CD14-positive monocyte (primary cell): ENCODE measurements around the gene GPC5. TPM values are rescaled to one million over a fixed set of nuclear protein-coding genes. Genes with fewer than 3 reads are reported as not detected.

Experiments used
- DNase-seq, 3 donors: peaks; one replicate each; pipeline ENCODE4 v3.0.0-alpha.2; 2011 to 2022
- H2AFZ ChIP-seq: 2 replicates; pipeline ENCODE4 v1.6.0; 2012; ENCODE audit warnings: mild to moderate bottlenecking, low read depth, low read length, inconsistent platforms; ENCODE audit not compliant: insufficient read depth, poor library complexity, severe bottlenecking
- H3K27ac ChIP-seq, 2 donors: 1 replicate in 1 of 2; 2 replicates in 1 of 2; pipeline ENCODE4 v1.5.1; 2012 to 2013; ENCODE audit warnings: low read length in 2 of 2, control low read depth in 1 of 2, inconsistent platforms in 1 of 2, low read depth in 1 of 2, mild to moderate bottlenecking in 1 of 2
- H3K27me3 ChIP-seq, 2 donors: one replicate each; pipeline versions ENCODE4 v1.6.0 to v1.6.1; 2011 to 2013; ENCODE audit warnings: low read length in 2 of 2; ENCODE audit not compliant: control insufficient read depth in 2 of 2, insufficient read depth in 2 of 2
- H3K36me3 ChIP-seq, 2 donors: replicated peaks in 1 of 2; 1 replicate in 1 of 2; 2 replicates in 1 of 2; pipeline versions ENCODE4 v1.5.1 to v1.6.1; 2012 to 2013; ENCODE audit warnings: low read length in 2 of 2, control low read depth in 1 of 2, inconsistent platforms in 1 of 2, mild to moderate bottlenecking in 1 of 2; ENCODE audit not compliant: insufficient read depth in 2 of 2, control insufficient read depth in 1 of 2
- H3K4me1 ChIP-seq, 2 donors: 1 replicate in 1 of 2; 2 replicates in 1 of 2; pipeline versions ENCODE4 v1.5.1 to v1.6.1; 2012 to 2013; ENCODE audit warnings: low read length in 2 of 2, control low read depth in 1 of 2, inconsistent platforms in 1 of 2, mild to moderate bottlenecking in 1 of 2, moderate library complexity in 1 of 2; ENCODE audit not compliant: insufficient read depth in 2 of 2, control insufficient read depth in 1 of 2
- H3K4me2 ChIP-seq: replicated peaks from 2 replicates; pipeline ENCODE3; 2012; ENCODE audit warnings: low read length, moderate library complexity, mild to moderate bottlenecking; ENCODE audit not compliant: poor library complexity, severe bottlenecking; ENCODE audit errors: extremely low read depth
- H3K4me3 ChIP-seq, 3 experiments: fragments of 200-600 bp in 1 of 3; sonication (generic) in 1 of 3; replicated peaks in 1 of 3; 1 replicate in 2 of 3; 2 replicates in 1 of 3; pipeline ENCODE4 v1.5.1; 2011 to 2013; ENCODE audit warnings: low read length in 3 of 3, mild to moderate bottlenecking in 3 of 3, control low read depth in 2 of 3, low read depth in 2 of 3, inconsistent platforms in 1 of 3, moderate library complexity in 1 of 3
- H3K79me2 ChIP-seq: 2 replicates; pipeline ENCODE4 v1.6.0; 2012; ENCODE audit warnings: mild to moderate bottlenecking, control low read depth, inconsistent platforms, low read length, moderate library complexity; ENCODE audit not compliant: insufficient read depth
- H3K9ac ChIP-seq: 2 replicates; pipeline ENCODE4 v1.6.0; 2017; ENCODE audit warnings: low read length, mild to moderate bottlenecking; ENCODE audit not compliant: insufficient read depth, poor library complexity, severe bottlenecking
- H3K9me3 ChIP-seq, 2 donors: replicated peaks in 1 of 2; 1 replicate in 1 of 2; 2 replicates in 1 of 2; pipeline versions ENCODE4 v1.5.1 to v1.6.1; 2012 to 2013; ENCODE audit warnings: low read length in 2 of 2, control low read depth in 1 of 2; ENCODE audit not compliant: control insufficient read depth in 1 of 2, insufficient read depth in 1 of 2
- H4K20me1 ChIP-seq: 2 replicates; pipeline ENCODE4 v1.6.0; 2012; ENCODE audit warnings: mild to moderate bottlenecking, low read length, control low read depth, moderate library complexity; ENCODE audit not compliant: insufficient read depth
- H3K27ac Mint-ChIP-seq, 7 donors: one replicate each; pipeline ENCODE4 v1.8.0; 2020; ENCODE audit warnings: mild to moderate bottlenecking in 7 of 7, mixed read lengths in 7 of 7, moderate library complexity in 6 of 7, inconsistent platforms in 2 of 7
- H3K27me3 Mint-ChIP-seq, 3 donors: one replicate each; pipeline ENCODE4 v1.8.0; 2021 to 2022; ENCODE audit warnings: low read depth in 3 of 3, mild to moderate bottlenecking in 3 of 3, mixed read lengths in 3 of 3, moderate library complexity in 3 of 3, inconsistent platforms in 1 of 3
- H3K36me3 Mint-ChIP-seq, 2 donors: one replicate each; pipeline ENCODE4 v1.8.0; 2020; ENCODE audit warnings: mixed read lengths in 2 of 2, inconsistent platforms in 1 of 2, mild to moderate bottlenecking in 1 of 2
- H3K4me1 Mint-ChIP-seq: one replicate; pipeline ENCODE4 v1.8.0; 2020; ENCODE audit warnings: mild to moderate bottlenecking, mixed read lengths
- H3K4me3 Mint-ChIP-seq, 2 donors: one replicate each; pipeline ENCODE4 v1.8.0; 2020; ENCODE audit warnings: mild to moderate bottlenecking in 2 of 2, mixed read lengths in 2 of 2, moderate library complexity in 1 of 2
- H3K9me3 Mint-ChIP-seq, 7 donors: one replicate each; pipeline ENCODE4 v1.8.0; 2020 to 2022; ENCODE audit warnings: mixed read lengths in 7 of 7, mild to moderate bottlenecking in 6 of 7, moderate library complexity in 6 of 7, inconsistent platforms in 2 of 7
- WGBS: methylation state at CpG from one replicate; pipeline ENCODE4 v1.1.5; 2013; ENCODE audit warnings: missing lambda C conversion rate; ENCODE audit not compliant: insufficient coverage; 5-methylcytosine and 5-hydroxymethylcytosine counted together
- intact Hi-C, 2 donors: fragments of 100-400 bp; cut with micrococcal nuclease; formaldehyde crosslinking; loops; one replicate each; pipeline versions ENCODE4 v1.15.0 to v1.15.1; 2023
- polyA plus RNA-seq, 3 donors: library from polyadenylated mRNA; depleted of rRNA in 1 of 3; unstranded in 2 of 3; stranded (reverse) in 1 of 3; fragments of 300-500 nt in 2 of 3; fragments of >200 nt in 1 of 3; fragmentation: Illumina TruSeq in 2 of 3; gene quantifications; 1 replicate in 2 of 3; 2 replicates in 1 of 3; pipeline ENCODE4 v1.2.3, GENCODE V29; 2012 to 2021
- TF ChIP-seq, protein P1 (sequence below): fragments of 200-600 bp; IDR thresholded peaks from one replicate; pipeline ENCODE4 v1.8.0; 2022; ENCODE audit warnings: antibody characterized with exemption, mild to moderate bottlenecking

Gene GPC5
- polyA plus RNA-seq, 3 donors: not detected

DNA sequence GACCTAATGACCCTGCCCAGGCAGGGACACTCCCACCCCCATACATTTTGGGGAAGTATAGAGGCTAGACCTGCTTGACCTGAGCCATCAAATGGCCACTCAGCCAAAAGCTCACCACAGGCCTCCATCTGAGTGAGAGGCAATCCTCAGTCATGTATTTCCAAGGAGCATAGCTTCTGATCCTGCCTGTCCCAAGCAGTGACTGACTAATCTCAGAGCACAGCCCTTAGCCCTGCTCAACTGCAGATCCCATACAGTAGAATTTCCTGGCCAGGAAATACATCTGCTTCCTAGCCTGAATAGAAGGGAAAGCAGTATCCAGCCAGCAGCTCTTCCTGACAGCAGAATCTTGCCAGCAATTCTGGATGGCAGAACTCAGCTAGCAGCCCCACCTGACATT is 947.6 kb downstream of the GPC5 start:
- no peak overlapping the region for H3K27ac ChIP-seq
- intact Hi-C loops: no loop called here
- H3K4me3 Mint-ChIP-seq: no peak overlapping the region

DNA sequence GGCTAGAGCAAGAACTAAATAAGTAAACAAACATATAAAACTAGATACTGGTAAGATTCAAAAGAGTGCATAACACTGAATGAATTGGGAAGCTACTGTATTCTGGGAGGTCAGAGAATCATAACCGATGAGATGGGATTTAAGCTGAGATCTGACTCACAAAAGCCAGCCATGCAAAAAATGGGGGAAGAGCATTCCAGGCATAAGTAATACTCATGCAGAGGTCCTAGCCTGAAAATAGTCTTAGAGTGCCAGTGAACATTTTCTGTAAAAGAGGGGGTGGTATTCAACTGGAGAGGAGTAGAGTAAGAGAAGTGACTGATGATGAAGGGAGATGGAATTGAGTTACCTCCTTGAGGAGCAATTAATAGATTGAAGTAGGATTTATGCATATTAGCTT is 956.2 kb downstream of the GPC5 start:
- H3K27ac ChIP-seq: no peak overlapping the region
- Mint-ChIP-seq H3K4me1 (no peaks in the 10 kb centered on the region), H3K27ac (no peak overlapping the region), H3K27me3 (no peaks in the 10 kb centered on the region), H3K4me3 (no peak overlapping the region), H3K36me3 (no peaks in the 10 kb centered on the region), H3K9me3 (peaks cover 2 to 12% (median 7%) of the 10 kb centered on the region in 7 donors)
- no peak overlapping the region for H3K4me2 ChIP-seq
- H2AFZ ChIP-seq: no peak overlapping the region
- TF ChIP-seq, protein P1, sequence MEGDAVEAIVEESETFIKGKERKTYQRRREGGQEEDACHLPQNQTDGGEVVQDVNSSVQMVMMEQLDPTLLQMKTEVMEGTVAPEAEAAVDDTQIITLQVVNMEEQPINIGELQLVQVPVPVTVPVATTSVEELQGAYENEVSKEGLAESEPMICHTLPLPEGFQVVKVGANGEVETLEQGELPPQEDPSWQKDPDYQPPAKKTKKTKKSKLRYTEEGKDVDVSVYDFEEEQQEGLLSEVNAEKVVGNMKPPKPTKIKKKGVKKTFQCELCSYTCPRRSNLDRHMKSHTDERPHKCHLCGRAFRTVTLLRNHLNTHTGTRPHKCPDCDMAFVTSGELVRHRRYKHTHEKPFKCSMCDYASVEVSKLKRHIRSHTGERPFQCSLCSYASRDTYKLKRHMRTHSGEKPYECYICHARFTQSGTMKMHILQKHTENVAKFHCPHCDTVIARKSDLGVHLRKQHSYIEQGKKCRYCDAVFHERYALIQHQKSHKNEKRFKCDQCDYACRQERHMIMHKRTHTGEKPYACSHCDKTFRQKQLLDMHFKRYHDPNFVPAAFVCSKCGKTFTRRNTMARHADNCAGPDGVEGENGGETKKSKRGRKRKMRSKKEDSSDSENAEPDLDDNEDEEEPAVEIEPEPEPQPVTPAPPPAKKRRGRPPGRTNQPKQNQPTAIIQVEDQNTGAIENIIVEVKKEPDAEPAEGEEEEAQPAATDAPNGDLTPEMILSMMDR: no peak
- WGBS: 100% methylated on average over 1 of the region's 1 CpG
- H3K36me3 ChIP-seq: no peaks in the 10 kb centered on the region
- no peak overlapping the region for H3K4me3 ChIP-seq
- intact Hi-C loops: no loop called here
- H3K79me2 ChIP-seq: no peaks in the 10 kb centered on the region
- H3K27me3 ChIP-seq: no peaks in the 10 kb centered on the region
- no peaks in the 10 kb centered on the region for H4K20me1 ChIP-seq
- peaks cover 9 to 11% of the 10 kb centered on the region in 2 donors for H3K9me3 ChIP-seq
- no peak for DNase-seq
- no peak overlapping the region for H3K9ac ChIP-seq
- H3K4me1 ChIP-seq: no peaks in the 10 kb centered on the region

More for the DNA sequence above, 947.6 kb downstream of the GPC5 start:
- no peaks in the 10 kb centered on the region for H3K36me3 Mint-ChIP-seq
- no peak overlapping the region for H3K9ac ChIP-seq
- H3K4me1 Mint-ChIP-seq: no peaks in the 10 kb centered on the region
- TF ChIP-seq, protein P1: no peak
- H2AFZ ChIP-seq: no peak overlapping the region
- H3K27me3 ChIP-seq: no peaks in the 10 kb centered on the region
- no peak for DNase-seq
- no peak overlapping the region for H3K27ac Mint-ChIP-seq
- H3K4me2 ChIP-seq: no peak overlapping the region
- H3K79me2 ChIP-seq: no peaks in the 10 kb centered on the region
- H3K36me3 ChIP-seq: no peaks in the 10 kb centered on the region
- peaks cover 0 to 12% (median 4%) of the 10 kb centered on the region in 7 donors for H3K9me3 Mint-ChIP-seq
- H3K27me3 Mint-ChIP-seq: no peaks in the 10 kb centered on the region
- H3K9me3 ChIP-seq: peaks cover 10 to 17% of the 10 kb centered on the region in 2 donors
- no peaks in the 10 kb centered on the region for H3K4me1 ChIP-seq
- no peak overlapping the region for H3K4me3 ChIP-seq
- no peaks in the 10 kb centered on the region for H4K20me1 ChIP-seq
